GM23338 (cell line): Measurements from ENCODE around the gene MYD88. TPM values are rescaled to one million over a fixed set of nuclear protein-coding genes. Genes with fewer than 3 reads are reported as not detected.

Experiments used
- ATAC-seq: fragments of 200-7000 bp; cut with Tn5 transposase; 3 replicates; pipeline ENCODE4 v1.9.1; 2020
- DNase-seq: peaks from one replicate; pipeline ENCODE4 v3.0.0-alpha.2; 2015; ENCODE audit warnings: low spot score
- H2AFZ ChIP-seq: fragments of 200-600 bp; sonication (generic); 2 replicates; pipeline ENCODE4 v1.8.0; 2016; ENCODE audit warnings: antibody characterized with exemption, mild to moderate bottlenecking, moderate library complexity
- H3F3A ChIP-seq: fragments of 200-600 bp; sonication (generic); replicated peaks from 2 replicates; pipeline ENCODE4 v1.8.0; 2017; ENCODE audit warnings: antibody characterized with exemption, mixed run types, low read depth
- H3K27ac ChIP-seq: fragments of 200-600 bp; sonication (generic); 2 replicates; pipeline ENCODE4 v1.6.1; 2016; ENCODE audit warnings: low read depth
- H3K27me3 ChIP-seq: fragments of 200-600 bp; sonication (generic); 2 replicates; pipeline ENCODE4 v1.8.0; 2016; ENCODE audit warnings: mild to moderate bottlenecking, mixed run types, moderate library complexity; ENCODE audit not compliant: insufficient read depth
- H3K36me3 ChIP-seq: fragments of 200-600 bp; sonication (generic); 2 replicates; pipeline ENCODE4 v1.8.0; 2016; ENCODE audit warnings: mild to moderate bottlenecking; ENCODE audit not compliant: insufficient read depth
- H3K4me1 ChIP-seq: fragments of 200-600 bp; sonication (generic); 2 replicates; pipeline ENCODE4 v1.8.0; 2016; ENCODE audit warnings: mild to moderate bottlenecking, moderate library complexity; ENCODE audit not compliant: insufficient read depth
- H3K4me2 ChIP-seq: fragments of 200-600 bp; sonication (generic); 2 replicates; pipeline ENCODE4 v1.7.1; 2017; ENCODE audit warnings: mixed run types
- H3K4me3 ChIP-seq: fragments of 200-600 bp; sonication (generic); 2 replicates; pipeline ENCODE4 v1.6.1; 2016; ENCODE audit warnings: mixed run types
- H3K79me2 ChIP-seq: fragments of 200-600 bp; sonication (generic); replicated peaks from 2 replicates; pipeline ENCODE4 v1.8.0; 2017; ENCODE audit warnings: mild to moderate bottlenecking; ENCODE audit not compliant: insufficient read depth
- H3K9me2 ChIP-seq: fragments of 200-600 bp; sonication (generic); 2 replicates; pipeline ENCODE4 v1.8.0; 2017; ENCODE audit not compliant: insufficient read depth
- H4K20me1 ChIP-seq: fragments of 200-600 bp; sonication (generic); replicated peaks from 2 replicates; pipeline ENCODE4 v1.8.0; 2017; ENCODE audit warnings: mild to moderate bottlenecking; ENCODE audit not compliant: insufficient read depth
- H3K27ac Mint-ChIP-seq: 2 replicates; pipeline ENCODE4 v1.8.0; 2020; ENCODE audit warnings: inconsistent platforms, mild to moderate bottlenecking, moderate library complexity, mixed read lengths
- H3K27me3 Mint-ChIP-seq: 3 replicates; pipeline ENCODE4 v1.8.0; 2022; ENCODE audit warnings: low read depth, mild to moderate bottlenecking, moderate library complexity, mixed read lengths, inconsistent platforms; ENCODE audit not compliant: insufficient read depth, poor library complexity
- H3K36me3 Mint-ChIP-seq: 3 replicates; pipeline ENCODE4 v1.8.0; 2021; ENCODE audit warnings: low read depth, mild to moderate bottlenecking, inconsistent platforms, moderate library complexity, mixed read lengths
- H3K4me1 Mint-ChIP-seq: 3 replicates; pipeline ENCODE4 v1.8.0; 2020; ENCODE audit warnings: mild to moderate bottlenecking, inconsistent platforms, mixed read lengths
- H3K4me3 Mint-ChIP-seq: 3 replicates; pipeline ENCODE4 v1.8.0; 2021; ENCODE audit warnings: moderate library complexity, mild to moderate bottlenecking, inconsistent platforms, mixed read lengths
- H3K9me3 Mint-ChIP-seq: 3 replicates; pipeline ENCODE4 v1.8.0; 2020; ENCODE audit warnings: moderate library complexity, mild to moderate bottlenecking, inconsistent platforms, mixed read lengths
- CREB1 ChIP-seq: fragments of 250-450 bp; sonication (Bioruptor Pico); IDR thresholded peaks from 2 replicates; pipeline ENCODE4 v1.5.0; 2020; ENCODE audit warnings: low read depth, mild to moderate bottlenecking, moderate library complexity
- EZH2 ChIP-seq: fragments of 200-600 bp; sonication (generic); IDR thresholded peaks from one replicate; pipeline ENCODE4 v1.8.0; 2017; ENCODE audit warnings: antibody characterized with exemption, mild to moderate bottlenecking, low read depth; ENCODE audit not compliant: unreplicated experiment
- EZH2phosphoT487 ChIP-seq: fragments of 200-600 bp; sonication (generic); IDR thresholded peaks from one replicate; pipeline ENCODE4 v1.8.1; 2018; ENCODE audit warnings: antibody characterized with exemption; ENCODE audit not compliant: unreplicated experiment
- JUNB ChIP-seq: IDR thresholded peaks from one replicate; pipeline ENCODE4 v1.6.1; 2016; ENCODE audit warnings: antibody characterized with exemption; ENCODE audit not compliant: unreplicated experiment
- NANOG ChIP-seq: IDR thresholded peaks from 2 replicates; pipeline ENCODE4 v1.6.1; 2016; ENCODE audit warnings: antibody characterized with exemption, borderline replicate concordance
- POLR2AphosphoS5 ChIP-seq: IDR thresholded peaks from 2 replicates; pipeline ENCODE4 v1.6.1; 2016; ENCODE audit warnings: antibody characterized with exemption, low read depth
- STAT1 ChIP-seq: IDR thresholded peaks from one replicate; pipeline ENCODE4 v1.6.1; 2016; ENCODE audit warnings: antibody characterized with exemption; ENCODE audit not compliant: unreplicated experiment
- ZNF114 ChIP-seq: fragments of 250-450 bp; sonication (Bioruptor Pico); IDR thresholded peaks from 2 replicates; pipeline ENCODE4 v1.5.0; 2020; ENCODE audit warnings: mild to moderate bottlenecking, moderate library complexity
- ZNF331 ChIP-seq: fragments of 250-450 bp; sonication (Bioruptor Pico); IDR thresholded peaks from 2 replicates; pipeline ENCODE4 v1.5.0; 2020; ENCODE audit warnings: low read depth, mild to moderate bottlenecking, moderate library complexity
- polyA plus RNA-seq: library from polyadenylated mRNA; unstranded; fragments of >200 nt; fragmentation: Nextera tagmentation; extraction: Ambion mirVana; gene quantifications from 2 replicates; pipeline ENCODE4 v1.2.1, GENCODE V29; 2016
- total RNA-seq: library from RNA; depleted of rRNA; stranded (reverse); fragments of >200 nt; shearing (Covaris generic); gene quantifications from 2 replicates; pipeline ENCODE4 v1.2.3, GENCODE V29; 2014
- TF ChIP-seq, protein P1 (sequence below): fragments of 250-450 bp; sonication (Bioruptor Pico); IDR thresholded peaks from 2 replicates; pipeline ENCODE4 v1.5.0; 2020; ENCODE audit warnings: mild to moderate bottlenecking, moderate library complexity
- TF ChIP-seq, protein P2 (sequence below): IDR thresholded peaks from one replicate; pipeline ENCODE4 v1.6.1; 2018; ENCODE audit warnings: antibody characterized with exemption; ENCODE audit not compliant: unreplicated experiment
- TF ChIP-seq, protein P3 (sequence below), 2 experiments: fragments of 200-600 bp in 1 of 2; sonication (generic) in 1 of 2; conservative IDR thresholded peaks; 2 replicates each; pipeline versions ENCODE4 v1.5.1 to v1.6.1; 2016 to 2017; ENCODE audit warnings: antibody characterized with exemption in 2 of 2, low read depth in 2 of 2, mild to moderate bottlenecking in 2 of 2, moderate library complexity in 1 of 2
- TF ChIP-seq, protein P4 (sequence below): IDR thresholded peaks from 2 replicates; pipeline ENCODE4 v1.6.1; 2016; ENCODE audit warnings: antibody characterized with exemption

Gene MYD88
- total and polyA plus RNA-seq, 2 experiments from 2014 or later = 15.5 to 26.0 TPM

DNA sequence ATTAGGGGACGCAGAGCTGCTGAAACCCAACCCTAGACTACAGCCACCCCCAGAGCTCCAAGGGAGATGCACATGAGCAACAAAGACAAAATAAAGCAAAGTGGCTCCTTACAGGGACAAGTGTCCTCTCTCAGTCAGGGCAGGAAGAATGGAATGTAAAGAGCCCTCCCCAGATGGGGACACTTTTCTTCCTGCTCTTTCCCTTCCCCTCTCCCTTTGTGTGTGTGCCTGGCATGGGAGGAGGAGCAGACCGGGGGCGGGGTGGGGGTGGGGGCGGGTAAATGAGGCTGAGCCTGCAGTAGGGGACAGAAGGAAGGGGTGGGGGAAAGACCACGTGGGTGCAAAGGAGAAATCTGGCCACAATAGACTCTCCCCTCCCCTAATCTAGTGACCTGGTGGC lies 38.9 kb upstream of the MYD88 start:
- peak overlapping the region; percentile 92 for H2AFZ ChIP-seq
- H3K27ac Mint-ChIP-seq = peak overlapping the region; percentile 43; the same call in 1 of the 2 replicates
- peaks cover 16% of the 10 kb centered on the region for H3K27me3 Mint-ChIP-seq
- no peak overlapping the region for H3K4me3 ChIP-seq
- peaks cover 33% of the 10 kb centered on the region for H3K4me1 Mint-ChIP-seq
- no peaks in the 10 kb centered on the region for H3K79me2 ChIP-seq
- H3K27ac ChIP-seq = no peak overlapping the region
- H3K9me2 ChIP-seq = no peaks in the 10 kb centered on the region
- H3K36me3 Mint-ChIP-seq = no peaks in the 10 kb centered on the region
- no peaks in the 10 kb centered on the region for H4K20me1 ChIP-seq
- no peaks in the 10 kb centered on the region for H3K27me3 ChIP-seq
- peak; percentile 39 for DNase-seq
- H3K4me3 Mint-ChIP-seq = no peak overlapping the region
- TF ChIP-seq NANOG = no peak
- TF ChIP-seq ZNF114 = no peak
- TF ChIP-seq POLR2AphosphoS5 = no peak
- TF ChIP-seq, protein P1, sequence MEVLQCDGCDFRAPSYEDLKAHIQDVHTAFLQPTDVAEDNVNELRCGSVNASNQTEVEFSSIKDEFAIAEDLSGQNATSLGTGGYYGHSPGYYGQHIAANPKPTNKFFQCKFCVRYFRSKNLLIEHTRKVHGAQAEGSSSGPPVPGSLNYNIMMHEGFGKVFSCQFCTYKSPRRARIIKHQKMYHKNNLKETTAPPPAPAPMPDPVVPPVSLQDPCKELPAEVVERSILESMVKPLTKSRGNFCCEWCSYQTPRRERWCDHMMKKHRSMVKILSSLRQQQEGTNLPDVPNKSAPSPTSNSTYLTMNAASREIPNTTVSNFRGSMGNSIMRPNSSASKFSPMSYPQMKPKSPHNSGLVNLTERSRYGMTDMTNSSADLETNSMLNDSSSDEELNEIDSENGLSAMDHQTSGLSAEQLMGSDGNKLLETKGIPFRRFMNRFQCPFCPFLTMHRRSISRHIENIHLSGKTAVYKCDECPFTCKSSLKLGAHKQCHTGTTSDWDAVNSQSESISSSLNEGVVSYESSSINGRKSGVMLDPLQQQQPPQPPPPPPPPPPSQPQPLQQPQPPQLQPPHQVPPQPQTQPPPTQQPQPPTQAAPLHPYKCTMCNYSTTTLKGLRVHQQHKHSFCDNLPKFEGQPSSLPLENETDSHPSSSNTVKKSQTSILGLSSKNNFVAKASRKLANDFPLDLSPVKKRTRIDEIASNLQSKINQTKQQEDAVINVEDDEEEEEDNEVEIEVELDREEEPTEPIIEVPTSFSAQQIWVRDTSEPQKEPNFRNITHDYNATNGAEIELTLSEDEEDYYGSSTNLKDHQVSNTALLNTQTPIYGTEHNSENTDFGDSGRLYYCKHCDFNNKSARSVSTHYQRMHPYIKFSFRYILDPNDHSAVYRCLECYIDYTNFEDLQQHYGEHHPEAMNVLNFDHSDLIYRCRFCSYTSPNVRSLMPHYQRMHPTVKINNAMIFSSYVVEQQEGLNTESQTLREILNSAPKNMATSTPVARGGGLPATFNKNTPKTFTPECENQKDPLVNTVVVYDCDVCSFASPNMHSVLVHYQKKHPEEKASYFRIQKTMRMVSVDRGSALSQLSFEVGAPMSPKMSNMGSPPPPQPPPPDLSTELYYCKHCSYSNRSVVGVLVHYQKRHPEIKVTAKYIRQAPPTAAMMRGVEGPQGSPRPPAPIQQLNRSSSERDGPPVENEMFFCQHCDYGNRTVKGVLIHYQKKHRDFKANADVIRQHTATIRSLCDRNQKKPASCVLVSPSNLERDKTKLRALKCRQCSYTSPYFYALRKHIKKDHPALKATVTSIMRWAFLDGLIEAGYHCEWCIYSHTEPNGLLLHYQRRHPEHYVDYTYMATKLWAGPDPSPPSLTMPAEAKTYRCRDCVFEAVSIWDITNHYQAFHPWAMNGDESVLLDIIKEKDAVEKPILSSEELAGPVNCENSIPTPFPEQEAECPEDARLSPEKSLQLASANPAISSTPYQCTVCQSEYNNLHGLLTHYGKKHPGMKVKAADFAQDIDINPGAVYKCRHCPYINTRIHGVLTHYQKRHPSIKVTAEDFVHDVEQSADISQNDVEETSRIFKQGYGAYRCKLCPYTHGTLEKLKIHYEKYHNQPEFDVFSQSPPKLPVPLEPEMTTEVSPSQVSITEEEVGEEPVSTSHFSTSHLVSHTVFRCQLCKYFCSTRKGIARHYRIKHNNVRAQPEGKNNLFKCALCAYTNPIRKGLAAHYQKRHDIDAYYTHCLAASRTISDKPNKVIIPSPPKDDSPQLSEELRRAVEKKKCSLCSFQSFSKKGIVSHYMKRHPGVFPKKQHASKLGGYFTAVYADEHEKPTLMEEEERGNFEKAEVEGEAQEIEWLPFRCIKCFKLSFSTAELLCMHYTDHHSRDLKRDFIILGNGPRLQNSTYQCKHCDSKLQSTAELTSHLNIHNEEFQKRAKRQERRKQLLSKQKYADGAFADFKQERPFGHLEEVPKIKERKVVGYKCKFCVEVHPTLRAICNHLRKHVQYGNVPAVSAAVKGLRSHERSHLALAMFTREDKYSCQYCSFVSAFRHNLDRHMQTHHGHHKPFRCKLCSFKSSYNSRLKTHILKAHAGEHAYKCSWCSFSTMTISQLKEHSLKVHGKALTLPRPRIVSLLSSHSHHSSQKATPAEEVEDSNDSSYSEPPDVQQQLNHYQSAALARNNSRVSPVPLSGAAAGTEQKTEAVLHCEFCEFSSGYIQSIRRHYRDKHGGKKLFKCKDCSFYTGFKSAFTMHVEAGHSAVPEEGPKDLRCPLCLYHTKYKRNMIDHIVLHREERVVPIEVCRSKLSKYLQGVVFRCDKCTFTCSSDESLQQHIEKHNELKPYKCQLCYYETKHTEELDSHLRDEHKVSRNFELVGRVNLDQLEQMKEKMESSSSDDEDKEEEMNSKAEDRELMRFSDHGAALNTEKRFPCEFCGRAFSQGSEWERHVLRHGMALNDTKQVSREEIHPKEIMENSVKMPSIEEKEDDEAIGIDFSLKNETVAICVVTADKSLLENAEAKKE (CRISPR knock-in tag) = no peak
- no peak for TF ChIP-seq ZNF331 (CRISPR knock-in tag)
- TF ChIP-seq JUNB = no peak
- no peak for TF ChIP-seq STAT1
- TF ChIP-seq, protein P2, sequence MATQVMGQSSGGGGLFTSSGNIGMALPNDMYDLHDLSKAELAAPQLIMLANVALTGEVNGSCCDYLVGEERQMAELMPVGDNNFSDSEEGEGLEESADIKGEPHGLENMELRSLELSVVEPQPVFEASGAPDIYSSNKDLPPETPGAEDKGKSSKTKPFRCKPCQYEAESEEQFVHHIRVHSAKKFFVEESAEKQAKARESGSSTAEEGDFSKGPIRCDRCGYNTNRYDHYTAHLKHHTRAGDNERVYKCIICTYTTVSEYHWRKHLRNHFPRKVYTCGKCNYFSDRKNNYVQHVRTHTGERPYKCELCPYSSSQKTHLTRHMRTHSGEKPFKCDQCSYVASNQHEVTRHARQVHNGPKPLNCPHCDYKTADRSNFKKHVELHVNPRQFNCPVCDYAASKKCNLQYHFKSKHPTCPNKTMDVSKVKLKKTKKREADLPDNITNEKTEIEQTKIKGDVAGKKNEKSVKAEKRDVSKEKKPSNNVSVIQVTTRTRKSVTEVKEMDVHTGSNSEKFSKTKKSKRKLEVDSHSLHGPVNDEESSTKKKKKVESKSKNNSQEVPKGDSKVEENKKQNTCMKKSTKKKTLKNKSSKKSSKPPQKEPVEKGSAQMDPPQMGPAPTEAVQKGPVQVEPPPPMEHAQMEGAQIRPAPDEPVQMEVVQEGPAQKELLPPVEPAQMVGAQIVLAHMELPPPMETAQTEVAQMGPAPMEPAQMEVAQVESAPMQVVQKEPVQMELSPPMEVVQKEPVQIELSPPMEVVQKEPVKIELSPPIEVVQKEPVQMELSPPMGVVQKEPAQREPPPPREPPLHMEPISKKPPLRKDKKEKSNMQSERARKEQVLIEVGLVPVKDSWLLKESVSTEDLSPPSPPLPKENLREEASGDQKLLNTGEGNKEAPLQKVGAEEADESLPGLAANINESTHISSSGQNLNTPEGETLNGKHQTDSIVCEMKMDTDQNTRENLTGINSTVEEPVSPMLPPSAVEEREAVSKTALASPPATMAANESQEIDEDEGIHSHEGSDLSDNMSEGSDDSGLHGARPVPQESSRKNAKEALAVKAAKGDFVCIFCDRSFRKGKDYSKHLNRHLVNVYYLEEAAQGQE = no peak
- no peak for TF ChIP-seq CREB1 (CRISPR knock-in tag)
- TF ChIP-seq EZH2 = no peak
- TF ChIP-seq, protein P3, sequence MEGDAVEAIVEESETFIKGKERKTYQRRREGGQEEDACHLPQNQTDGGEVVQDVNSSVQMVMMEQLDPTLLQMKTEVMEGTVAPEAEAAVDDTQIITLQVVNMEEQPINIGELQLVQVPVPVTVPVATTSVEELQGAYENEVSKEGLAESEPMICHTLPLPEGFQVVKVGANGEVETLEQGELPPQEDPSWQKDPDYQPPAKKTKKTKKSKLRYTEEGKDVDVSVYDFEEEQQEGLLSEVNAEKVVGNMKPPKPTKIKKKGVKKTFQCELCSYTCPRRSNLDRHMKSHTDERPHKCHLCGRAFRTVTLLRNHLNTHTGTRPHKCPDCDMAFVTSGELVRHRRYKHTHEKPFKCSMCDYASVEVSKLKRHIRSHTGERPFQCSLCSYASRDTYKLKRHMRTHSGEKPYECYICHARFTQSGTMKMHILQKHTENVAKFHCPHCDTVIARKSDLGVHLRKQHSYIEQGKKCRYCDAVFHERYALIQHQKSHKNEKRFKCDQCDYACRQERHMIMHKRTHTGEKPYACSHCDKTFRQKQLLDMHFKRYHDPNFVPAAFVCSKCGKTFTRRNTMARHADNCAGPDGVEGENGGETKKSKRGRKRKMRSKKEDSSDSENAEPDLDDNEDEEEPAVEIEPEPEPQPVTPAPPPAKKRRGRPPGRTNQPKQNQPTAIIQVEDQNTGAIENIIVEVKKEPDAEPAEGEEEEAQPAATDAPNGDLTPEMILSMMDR (conservative IDR thresholded peaks at IDR 0.05; ENCODE audit: low read depth in 2 of 2) = no peak
- TF ChIP-seq EZH2phosphoT487 = no peak
- TF ChIP-seq, protein P4, sequence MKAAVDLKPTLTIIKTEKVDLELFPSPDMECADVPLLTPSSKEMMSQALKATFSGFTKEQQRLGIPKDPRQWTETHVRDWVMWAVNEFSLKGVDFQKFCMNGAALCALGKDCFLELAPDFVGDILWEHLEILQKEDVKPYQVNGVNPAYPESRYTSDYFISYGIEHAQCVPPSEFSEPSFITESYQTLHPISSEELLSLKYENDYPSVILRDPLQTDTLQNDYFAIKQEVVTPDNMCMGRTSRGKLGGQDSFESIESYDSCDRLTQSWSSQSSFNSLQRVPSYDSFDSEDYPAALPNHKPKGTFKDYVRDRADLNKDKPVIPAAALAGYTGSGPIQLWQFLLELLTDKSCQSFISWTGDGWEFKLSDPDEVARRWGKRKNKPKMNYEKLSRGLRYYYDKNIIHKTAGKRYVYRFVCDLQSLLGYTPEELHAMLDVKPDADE = no peak
- no peaks in the 10 kb centered on the region for H3K36me3 ChIP-seq
- H3F3A ChIP-seq = no peaks in the 10 kb centered on the region
- H3K4me1 ChIP-seq = peaks cover 13% of the 10 kb centered on the region
- H3K9me3 Mint-ChIP-seq = no peaks in the 10 kb centered on the region; the same call in 2 of the 3 replicates
- H3K4me2 ChIP-seq = 0 out of 2 replicates have a peak overlapping the region, but pooled peaks have one; percentile 60
- ATAC-seq = peak; percentile 65
